ENCODE results near the gene MMAA.
"Not testable (repeated sequence)": the region's sequence is repeated elsewhere in the genome, so short reads cannot be mapped to it uniquely, and the experiment has no call there.

Gene MMAA

DNA sequence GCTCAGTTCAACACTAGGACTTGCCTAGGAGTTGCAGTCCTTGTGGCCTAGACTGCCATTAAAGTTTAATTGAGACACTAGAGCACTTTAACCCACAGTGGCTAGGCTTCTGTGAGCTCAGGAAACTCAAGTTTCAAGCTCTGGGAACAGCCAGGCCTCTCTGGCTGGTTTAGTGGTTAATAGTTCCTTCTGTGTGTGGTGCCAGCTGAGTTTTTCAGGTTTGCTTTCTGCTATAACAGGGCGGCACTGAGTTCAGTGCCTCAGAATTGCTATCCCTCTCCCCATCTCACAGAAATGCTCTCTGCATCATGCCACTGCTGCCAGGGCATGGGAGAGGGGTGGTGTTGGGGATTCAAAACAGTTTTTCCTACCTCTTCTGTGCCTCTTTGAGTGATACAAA lies 15.9 kb downstream of the MMAA start:
- no peak for DNase-seq (ENCODE audit: low read depth, low spot score)

DNA sequence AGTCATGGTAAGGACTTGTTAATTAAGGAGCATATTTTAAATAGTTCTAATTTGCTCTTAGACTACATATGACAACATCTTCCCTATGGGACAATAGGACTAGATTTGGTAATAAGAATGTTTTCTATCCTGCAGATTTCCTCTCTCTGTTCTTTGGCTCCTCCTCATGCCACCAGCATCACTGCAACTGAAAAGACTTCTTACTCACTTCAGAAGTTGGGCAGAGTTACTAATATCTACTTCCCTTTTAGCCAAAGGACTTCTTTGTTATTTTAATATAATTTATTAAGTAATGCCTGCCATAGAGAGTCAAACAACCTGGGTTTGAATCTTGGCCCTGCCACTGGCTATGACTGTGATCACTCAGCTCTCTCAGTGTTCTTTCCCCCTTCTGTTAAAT lies 16.4 kb downstream of the MMAA start:
- DNase-seq (ENCODE audit: low read depth, low spot score): no peak

DNA sequence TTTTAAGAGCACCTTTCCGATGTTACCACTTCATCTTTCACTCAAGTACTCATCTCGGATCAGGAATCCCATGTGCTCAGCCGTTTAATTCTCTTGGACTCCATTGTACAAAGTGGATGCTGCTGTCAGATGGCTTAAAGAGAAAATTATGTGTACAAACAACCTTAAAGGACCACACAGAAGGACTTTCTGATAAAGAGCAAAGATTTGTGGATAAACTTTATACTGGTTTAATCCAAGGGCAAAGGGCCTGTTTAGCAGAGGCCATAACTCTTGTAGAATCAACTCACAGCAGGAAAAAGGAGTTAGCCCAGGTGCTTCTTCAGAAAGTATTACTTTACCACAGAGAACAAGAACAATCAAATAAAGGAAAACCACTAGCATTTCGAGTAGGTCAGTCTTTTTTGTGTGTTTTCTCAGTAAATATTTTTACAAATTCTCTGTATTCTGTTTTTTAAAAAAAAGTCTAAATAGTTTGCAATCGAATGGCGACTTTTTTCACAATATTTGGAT lies 20.1 kb downstream of the MMAA start:
- no peak for DNase-seq (ENCODE audit: low read depth, low spot score)

DNA sequence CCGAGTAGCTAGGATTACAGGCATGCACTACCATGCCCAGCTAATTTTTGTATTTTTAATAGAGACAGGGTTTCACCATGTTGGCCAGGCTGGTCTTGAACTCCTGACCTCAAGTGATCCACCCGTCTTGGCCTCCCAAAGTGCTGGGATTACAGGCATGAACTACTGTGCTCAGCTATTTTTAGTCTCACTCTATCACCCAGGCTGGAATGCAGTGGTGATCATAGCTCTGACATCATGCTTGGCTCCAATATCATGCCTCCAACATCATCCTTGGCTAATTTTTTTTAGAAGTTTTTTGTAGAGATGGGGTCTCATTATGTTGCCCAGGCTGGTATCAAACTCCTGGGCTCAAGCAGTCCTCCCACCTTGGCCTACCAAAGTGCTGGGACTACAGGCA lies 21.1 kb downstream of the MMAA start:
- not testable (repeated sequence) for DNase-seq (ENCODE audit: low read depth, low spot score)

DNA sequence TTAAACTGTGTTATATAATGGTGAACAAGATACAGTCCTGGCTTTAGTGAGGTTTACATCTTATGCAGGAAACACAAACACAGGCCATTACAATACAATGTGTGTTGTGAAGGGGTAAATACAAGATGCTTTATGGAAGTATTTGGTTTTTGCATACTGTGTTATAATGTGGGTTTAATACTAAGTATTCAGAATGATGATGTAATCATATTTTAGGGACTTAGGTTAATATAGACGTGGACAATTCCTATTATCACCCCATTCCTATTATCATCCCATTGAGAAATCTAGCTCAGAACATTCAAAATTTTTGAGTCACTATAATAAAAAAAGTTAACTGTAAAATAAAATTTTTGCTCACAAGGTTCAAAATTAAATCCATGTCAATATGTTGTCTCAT lies 24.1 kb downstream of the MMAA start:
- DNase-seq (ENCODE audit: low read depth, low spot score): no peak

DNA sequence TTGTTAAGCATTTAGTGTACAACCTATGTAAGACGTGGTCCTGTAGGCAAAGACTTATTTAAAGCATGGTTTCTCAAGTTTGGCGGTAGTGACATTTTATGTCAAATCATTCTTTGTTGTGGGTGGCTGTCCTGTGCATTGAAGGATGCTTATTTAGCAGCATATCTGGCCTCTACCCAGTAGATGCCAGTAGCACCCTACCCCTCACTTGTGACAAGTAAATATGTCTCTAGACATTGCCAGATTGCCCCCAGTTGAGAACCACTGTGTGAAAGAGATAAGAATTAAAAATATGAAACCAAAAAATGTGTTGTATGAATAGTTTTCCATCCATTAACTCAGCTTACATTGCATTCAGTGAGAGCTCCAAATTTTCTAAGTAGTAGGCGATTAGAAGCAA lies 25.5 kb downstream of the MMAA start:
- DNase-seq (ENCODE audit: low read depth, low spot score): no peak

DNA sequence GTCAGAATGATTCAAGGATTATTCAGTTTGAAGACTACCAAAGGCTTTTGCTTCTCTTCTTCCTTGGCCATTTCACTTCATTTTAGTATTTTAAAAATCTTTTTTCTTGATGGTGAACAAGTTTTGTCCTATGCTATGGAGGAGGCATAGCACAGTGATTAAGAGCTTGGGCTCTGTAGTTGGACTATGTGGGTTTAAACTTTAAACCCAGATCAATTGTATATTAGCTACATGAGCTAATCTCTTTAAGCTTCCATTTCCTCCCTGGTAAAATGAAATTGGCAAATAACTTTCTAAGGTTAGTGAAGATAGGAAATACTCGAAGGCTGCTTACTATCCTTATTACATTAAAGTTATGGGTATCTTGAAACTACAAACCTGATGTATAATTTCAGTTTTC lies 37.0 kb downstream of the MMAA start:
- DNase-seq (ENCODE audit: low read depth, low spot score): no peak

DNA sequence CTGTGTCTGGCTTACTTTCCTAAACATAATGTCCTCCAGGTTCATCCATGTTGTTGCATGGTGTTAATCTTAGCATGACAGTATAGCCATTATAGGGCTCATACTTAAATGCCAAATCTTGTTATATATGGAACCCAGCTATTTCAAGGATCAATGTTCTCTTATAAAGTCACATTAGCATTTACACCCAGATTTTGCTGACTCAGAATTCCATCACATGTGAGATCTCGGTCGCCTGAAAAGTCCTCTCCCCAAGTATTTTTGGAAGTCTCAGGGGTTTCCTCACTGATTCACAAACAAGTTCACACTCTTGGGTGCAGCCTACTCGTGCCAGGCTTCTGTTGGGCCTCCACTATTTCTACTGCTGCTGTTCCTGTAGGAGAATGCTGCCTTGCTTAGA lies 40.9 kb downstream of the MMAA start:
- DNase-seq (ENCODE audit: low read depth, low spot score): no peak

DNA sequence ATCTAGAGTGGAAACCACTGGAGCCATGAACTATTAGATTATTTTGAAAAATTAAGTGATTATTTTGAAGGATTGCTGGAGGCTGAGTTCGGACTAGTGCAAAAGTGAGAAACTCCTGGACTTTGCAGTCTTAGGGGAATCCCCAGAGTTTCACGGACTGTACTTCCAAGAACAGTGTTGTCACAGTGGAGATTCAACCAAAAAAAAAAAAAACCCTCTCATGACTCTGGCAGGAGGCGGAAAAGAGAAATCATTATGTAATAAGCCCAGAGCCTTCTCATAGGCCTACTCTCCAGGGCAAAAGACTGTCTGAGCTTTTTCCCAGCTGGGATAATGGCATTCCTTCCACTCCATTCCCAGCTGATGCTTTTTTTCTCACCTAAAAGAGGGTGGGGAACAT lies 44.0 kb downstream of the MMAA start:
- no peak for DNase-seq (ENCODE audit: low read depth, low spot score)

DNA sequence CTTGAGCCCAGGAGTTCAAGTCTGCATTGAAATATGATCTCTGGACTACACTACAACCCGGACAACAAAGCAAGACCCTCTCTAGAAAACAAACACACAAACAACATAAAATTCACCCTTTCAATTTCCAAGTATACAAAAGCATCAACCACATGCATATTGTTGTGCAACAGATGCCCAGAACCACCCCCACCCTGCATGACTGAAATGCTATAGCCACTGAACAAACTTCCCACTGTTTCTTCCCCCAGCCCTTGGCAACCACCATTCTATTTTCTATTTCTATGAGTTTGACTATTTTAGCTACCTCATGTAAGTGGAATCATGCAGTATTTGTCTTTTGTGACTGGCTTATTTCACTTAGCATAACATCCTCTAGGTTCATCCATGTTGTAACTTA lies 46.6 kb downstream of the MMAA start:
- no peak for DNase-seq (ENCODE audit: low read depth, low spot score)

DNA sequence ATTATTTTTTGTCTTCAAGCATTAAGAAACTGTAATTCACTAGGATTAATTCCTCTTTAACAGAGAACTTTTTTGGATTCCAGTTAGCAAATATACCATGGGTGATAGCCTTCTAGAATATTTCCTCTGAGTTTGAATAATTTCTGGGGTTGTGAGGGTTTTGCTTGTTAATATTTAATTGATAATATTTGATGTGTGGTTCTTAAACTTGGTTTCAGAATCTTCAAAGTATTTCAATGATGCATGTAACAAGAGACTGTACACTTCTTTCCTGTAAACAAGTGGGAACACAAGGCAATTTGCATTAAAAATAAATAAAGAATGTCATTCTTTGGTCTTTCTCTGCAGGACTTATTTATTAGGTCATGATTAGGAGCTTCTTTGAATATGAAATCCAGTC lies 51.2 kb downstream of the MMAA start:
- DNase-seq (ENCODE audit: low read depth, low spot score): no peak

DNA sequence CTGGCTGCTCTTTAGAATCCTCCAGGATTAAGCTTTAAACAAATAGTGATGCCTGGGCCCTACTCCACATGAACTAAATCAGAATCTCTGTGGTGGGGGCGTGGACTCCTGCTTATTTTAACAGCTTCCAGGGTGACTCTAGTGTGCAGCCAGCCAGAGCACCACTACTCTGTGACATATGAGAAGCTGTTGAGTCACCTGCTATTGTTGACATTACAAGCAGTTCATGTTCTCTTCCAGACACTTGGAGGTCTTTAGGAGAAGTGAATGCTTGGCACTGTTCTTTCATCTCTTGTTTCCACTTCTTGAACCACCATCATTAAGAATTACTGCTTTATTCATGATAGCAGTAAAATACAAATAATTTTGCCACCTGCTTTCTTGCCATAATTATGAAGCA lies 60.3 kb downstream of the MMAA start:
- DNase-seq (ENCODE audit: low read depth, low spot score): no peak

DNA sequence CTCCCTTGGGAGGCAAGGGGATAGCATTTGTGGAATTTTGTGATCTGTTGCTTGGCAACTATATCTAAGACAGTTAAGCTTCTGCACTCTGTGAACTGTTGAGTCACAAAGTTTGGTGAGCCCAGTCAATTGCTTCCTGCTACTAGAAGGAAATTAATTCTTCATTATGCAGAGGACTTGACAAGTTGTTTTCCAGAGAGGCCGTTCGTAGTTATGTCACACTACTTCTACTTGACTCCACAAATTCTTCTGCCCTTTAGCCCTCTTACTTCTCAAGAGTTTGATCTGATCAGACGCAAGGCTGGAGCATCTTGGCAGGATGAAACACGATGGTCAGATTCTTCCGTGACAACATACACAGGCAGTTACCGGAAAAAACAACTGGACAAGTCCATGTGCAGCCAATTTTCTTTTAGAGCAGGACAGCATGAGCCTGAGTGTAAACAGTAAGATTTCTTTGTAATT lies 60.8 kb downstream of the MMAA start, which contains the start of gene C4orf51:
Gene C4orf51, plus strand, starts transcription at position 156 of the 465 bp plus-strand sequence. Its CDS starts 58 bp downstream, at position 214.
- no peak for DNase-seq (ENCODE audit: low read depth, low spot score)

DNA sequence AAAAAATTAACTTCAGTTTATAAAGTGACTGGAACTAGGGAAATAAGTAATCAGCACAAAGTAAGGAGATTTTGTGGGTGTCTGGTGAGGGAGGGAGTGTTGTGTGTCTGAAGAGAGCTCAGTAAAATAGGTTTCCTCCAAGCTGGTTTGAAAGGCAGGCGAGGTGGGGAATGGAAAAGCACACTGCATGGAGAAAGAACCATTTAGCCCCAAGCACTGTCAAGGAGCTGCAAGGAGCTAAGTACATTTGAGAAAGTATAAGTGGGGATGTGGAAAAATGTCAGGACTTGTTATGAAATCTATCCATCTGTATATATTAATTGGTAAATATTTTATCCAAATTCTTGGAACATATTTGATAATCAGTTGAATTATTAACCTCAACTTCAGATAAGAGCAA lies 61.7 kb downstream of the MMAA start:
- no peak for DNase-seq (ENCODE audit: low read depth, low spot score)

DNA sequence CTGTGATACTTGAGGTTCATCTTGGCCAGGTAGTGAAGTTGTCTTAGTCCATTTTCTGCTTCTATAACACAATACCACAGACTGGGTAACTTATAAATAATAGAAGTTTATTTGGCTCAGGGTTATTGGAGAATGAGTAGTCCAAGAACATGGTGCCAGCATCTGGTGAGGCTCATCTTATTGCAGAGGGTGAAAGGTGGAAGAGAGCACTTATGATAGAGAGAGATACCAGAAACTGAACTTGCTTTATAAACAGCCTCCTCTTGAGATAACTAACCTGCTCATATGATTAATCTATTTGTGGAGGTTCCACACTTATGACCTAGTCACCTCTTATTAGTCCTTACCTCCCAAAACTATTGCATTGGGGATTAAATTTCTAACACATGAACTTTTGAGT lies 62.3 kb downstream of the MMAA start:
- no peak for DNase-seq (ENCODE audit: low read depth, low spot score)

DNA sequence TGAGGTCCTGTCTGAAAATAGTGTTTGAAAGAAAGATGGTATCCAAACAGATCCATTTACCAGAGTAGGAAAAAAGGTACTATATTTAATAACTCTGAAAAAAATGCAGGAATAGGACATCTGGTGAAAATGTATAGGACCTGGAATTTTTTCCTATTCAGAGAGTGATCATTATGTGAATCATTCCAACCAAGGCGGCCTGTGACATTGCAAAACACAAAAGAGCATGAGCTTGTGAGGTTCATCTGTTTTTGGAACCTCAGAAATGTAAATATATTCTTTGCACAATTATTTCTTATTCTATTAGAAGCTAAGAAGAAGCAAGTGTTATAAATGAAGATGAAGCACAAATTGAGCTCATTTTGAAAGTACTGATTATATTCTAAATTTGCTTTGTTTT lies 62.8 kb downstream of the MMAA start:
- no peak for DNase-seq (ENCODE audit: low read depth, low spot score)

DNA sequence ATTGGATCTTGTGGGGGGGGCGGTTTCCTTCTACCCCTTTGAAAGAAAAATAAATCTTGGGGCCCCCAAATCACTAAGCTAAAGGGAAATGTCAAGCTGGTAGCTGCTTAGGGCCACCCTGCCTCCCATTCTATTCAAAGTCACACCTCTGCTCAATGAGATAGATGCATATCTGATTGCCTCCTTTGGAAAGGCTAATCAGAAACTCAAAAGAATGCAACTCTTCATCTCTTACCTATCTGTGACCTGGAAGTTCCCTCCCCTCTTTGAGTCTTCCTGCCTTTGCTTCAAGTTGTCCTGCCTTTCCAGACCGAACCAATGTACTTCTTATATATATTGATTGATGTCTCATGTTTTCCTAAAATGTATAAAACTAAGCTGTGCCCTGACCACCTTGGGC lies 67.8 kb downstream of the MMAA start:
- no peak for DNase-seq (ENCODE audit: low read depth, low spot score)

DNA sequence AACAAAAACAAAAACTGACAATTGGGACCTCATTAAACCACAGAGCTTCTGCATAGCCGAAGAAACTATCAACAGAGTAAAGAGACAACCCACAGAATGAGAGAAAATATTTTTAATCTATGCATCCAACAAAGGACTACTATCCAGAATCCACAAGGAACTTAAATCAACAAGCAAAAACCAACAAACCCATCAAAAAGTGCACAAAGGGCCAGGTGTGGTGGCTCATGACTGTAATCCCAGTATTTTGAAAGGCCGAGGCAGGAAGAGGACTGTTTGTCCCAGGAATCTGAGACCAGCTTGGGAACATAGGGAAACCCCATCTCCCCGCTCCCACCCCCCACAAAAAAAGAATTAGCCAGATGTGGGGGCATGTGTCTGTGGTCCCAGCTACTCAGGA lies 71.4 kb downstream of the MMAA start:
- DNase-seq (ENCODE audit: low read depth, low spot score): no peak

DNA sequence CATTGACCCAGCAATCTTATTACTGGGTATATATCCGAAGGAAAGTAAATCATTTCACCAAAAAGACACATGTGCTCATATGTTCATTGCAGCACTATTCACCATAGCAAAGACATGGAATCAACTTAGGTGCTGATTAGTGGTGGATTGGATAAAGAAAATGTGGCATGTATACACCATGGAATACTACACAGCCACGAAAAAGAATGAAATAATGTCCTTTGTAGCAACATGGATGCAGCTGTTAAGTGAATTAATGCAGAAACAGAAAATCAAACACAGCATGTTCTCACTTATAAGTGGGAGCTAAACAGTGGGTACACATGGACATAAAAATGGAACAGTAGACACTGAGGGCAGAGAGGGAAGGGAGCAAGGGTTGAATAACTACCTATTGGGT lies 72.2 kb downstream of the MMAA start:
- not testable (repeated sequence) for DNase-seq (ENCODE audit: low read depth, low spot score)

DNA sequence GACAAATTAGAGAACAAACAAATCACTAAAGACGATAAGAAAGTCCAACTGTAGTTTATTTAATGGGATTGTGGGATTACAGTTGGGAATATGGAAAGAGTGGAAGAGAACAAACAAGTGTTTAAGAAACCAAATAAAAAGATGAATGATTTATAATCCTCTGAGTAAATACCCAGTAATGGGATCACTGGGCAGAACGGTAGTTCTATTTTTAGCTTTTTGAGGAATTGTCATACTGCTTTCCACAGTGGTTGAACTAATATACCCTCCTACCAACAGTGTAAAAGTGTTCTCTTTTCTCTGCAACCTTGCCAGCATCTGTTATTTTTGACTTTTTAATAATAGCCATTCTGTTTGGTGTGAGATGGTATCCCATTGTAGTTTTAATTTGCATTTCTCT lies 75.7 kb downstream of the MMAA start:
- DNase-seq (ENCODE audit: low read depth, low spot score): no peak

DNA sequence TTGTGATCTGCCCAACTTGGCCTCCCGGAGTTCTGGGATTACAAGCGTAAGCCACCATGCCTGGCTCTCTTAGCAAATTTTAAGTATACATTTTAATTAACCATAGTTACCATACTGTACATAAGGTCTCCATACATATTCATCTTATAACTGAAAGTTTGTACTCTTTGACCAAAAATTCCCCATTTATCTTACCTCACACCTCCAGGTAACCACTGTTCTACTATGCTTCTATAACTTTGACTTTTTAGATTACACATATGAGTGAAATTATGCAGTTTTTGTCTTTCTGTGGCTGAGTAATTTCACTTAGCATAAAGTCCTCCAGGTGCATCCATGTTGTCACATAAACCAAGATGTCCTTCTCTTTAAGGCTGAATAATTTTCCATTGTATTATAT lies 78.1 kb downstream of the MMAA start:
- no peak for DNase-seq (ENCODE audit: low read depth, low spot score)

DNA sequence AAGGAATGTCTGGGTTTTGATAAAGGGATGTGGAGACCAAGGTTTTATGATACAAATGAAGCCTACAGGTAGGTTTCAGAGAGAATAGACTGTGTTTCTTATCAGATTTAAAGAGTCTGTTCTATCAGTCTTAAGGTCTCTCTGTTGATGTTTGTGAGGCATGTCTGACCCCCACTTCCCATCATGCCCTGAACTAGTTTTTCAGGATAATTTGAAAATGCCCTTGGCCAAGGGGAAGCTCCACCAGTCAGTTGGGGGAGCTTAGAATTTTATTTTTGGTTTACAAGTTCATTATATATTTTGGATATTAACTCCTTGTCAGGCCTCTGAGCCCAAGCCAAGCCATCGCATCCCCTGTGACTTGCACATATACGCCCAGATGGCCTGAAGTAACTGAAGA lies 79.3 kb downstream of the MMAA start:
- DNase-seq (ENCODE audit: low read depth, low spot score): no peak

DNA sequence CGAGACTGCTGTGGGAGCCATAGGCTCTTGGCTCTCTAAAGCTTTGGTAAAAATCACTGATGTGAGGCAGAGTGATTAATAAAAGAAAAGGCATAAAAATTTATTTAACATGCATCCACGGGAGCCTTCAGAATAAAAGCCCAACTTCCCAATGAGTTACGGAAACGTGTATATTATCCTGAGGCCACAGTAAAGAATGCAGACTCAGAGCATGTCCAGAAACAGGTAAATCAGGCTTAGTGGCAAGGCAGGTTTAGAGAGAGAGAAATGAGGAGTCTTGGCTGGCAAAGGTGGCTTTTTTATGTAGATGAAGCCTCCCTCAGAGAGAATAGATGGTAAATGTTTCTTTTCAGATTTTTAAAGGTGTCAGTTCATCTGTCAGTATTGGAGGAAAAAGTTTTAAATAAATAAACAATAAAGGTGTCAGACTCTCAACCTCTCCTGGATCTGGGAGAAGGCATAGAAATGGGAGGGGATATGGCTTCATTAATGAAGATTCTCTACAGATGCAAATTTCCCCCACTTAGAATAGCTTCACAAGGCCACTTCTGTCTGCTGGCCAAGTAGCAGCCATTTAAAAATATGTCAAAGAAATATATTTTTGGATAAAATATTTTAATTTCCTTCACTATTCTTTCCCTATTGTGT lies 84.8 kb downstream of the MMAA start:
- DNase-seq (ENCODE audit: low read depth, low spot score): no peak

DNA sequence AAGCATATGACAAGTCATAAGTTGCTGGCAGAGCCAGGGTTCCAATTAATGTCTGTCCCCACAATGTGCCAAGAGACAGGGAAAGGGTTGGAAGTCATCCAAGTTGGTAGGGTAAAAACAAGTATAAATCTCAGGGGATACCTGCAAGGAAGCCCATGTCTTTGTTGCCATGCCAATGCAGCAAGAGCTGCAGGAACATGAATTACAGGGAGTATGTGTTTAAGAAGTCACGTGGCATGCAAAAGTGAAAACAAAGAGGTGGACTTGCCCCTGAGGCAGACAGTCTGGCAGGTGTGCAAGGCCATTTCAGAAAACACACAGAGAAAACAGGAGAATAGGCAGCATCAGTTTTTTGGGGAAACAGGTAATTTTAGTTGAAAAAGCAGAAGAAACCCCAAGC lies 90.2 kb downstream of the MMAA start:
- DNase-seq (ENCODE audit: low read depth, low spot score): no peak
